ENCODE measurements around the gene TMEM63B.

DNA sequence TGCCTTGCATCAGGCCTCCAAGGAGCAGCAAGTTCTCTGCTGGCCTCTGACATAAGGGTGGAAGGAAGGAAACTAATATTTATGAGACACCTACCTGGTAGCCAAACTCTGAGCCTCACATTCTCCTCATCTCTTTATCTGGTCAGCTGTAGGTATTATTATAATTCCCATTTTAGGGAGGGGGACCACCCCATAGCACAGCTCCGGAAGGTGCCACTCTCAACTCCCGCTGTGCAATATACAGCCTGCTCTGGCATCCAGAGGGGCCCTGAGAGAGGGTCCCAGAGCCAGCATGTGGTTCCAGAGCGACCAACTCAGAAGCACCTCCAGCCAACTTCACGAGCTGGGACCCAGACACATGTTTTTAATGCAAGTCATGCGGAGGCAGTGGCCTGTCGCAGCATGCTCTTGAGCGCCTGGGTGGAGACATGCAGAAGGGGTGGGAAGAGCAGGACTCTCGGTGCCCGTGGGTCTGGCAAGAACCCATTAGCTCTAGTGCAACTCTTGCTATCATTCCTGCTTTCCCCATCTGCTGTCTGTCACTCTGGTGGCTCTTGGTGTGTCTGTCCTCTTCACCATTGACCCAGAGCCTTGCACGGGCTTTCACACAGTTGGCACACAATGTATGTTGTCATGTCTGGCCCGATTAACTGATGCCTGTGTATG, 74.4 kb downstream of the TMEM63B start:
- TF ChIP-seq REST (IDR thresholded peaks at IDR 0.05; ENCODE audit: insufficient read depth in 1 of 2, low read depth in 2 of 2, low read length in 2 of 2) (no peak), TAF1 (IDR thresholded peaks at IDR 0.05; ENCODE audit: borderline replicate concordance, insufficient read depth, low read length) (no peak)
